Neural cell (in vitro differentiated cells): ENCODE measurements around the gene OTOP3.
"Not testable (repeated sequence)": the region's sequence is repeated elsewhere in the genome, so short reads cannot be mapped to it uniquely, and the experiment has no call there.

Experiments
- EP300 ChIP-seq: fragments of 450-650 bp; conservative IDR thresholded peaks from 2 replicates; pipeline ENCODE4 v1.6.1; 2014; ENCODE audit warnings: antibody characterized with exemption, mild to moderate bottlenecking, moderate library complexity; ENCODE audit not compliant: poor library complexity, severe bottlenecking
- POLR2AphosphoS5 ChIP-seq: IDR thresholded peaks from 2 replicates; pipeline ENCODE4 v1.6.1; 2012
- RAD21 ChIP-seq: fragments of 450-650 bp; conservative IDR thresholded peaks from 2 replicates; pipeline ENCODE4 v1.6.1; 2014; ENCODE audit warnings: antibody characterized with exemption, mild to moderate bottlenecking, moderate library complexity
- TAF1 ChIP-seq: IDR thresholded peaks from 2 replicates; pipeline ENCODE4 v1.6.1; 2012; ENCODE audit warnings: low read depth
- TF ChIP-seq, protein P1 (sequence below): fragments of 450-650 bp; IDR thresholded peaks from 2 replicates; pipeline ENCODE4 v1.5.1; 2014; ENCODE audit warnings: antibody characterized with exemption, mild to moderate bottlenecking, moderate library complexity; ENCODE audit not compliant: poor library complexity, severe bottlenecking

DNA sequence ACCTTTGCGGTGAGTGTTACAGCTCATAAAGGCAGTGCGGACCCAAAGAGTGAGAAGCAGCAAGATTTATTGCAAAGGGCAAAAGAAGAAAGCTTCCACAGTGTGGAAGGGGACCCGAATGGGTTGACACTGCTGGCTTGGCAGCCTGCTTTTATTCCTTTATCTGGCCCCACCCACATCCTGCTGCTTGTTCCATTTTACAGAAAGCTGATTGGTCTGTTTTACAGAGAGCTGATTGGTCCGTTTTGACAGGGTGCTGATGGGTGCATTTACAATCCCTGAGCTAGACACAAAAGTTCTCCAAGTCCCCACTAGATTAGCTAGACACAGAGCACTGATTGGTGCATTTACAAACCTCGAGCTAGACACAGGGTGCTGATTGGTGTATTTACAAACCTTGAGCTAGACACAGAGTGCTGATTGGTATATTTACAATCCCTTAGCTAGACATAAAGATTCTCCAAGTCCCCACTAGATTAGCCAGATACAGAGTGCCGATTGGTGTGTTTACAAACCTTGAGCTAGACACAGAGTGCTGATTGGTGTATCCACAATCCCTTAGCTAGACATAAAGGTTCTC lies 29.4 kb upstream of the OTOP3 start:
- TF ChIP-seq, protein P1, sequence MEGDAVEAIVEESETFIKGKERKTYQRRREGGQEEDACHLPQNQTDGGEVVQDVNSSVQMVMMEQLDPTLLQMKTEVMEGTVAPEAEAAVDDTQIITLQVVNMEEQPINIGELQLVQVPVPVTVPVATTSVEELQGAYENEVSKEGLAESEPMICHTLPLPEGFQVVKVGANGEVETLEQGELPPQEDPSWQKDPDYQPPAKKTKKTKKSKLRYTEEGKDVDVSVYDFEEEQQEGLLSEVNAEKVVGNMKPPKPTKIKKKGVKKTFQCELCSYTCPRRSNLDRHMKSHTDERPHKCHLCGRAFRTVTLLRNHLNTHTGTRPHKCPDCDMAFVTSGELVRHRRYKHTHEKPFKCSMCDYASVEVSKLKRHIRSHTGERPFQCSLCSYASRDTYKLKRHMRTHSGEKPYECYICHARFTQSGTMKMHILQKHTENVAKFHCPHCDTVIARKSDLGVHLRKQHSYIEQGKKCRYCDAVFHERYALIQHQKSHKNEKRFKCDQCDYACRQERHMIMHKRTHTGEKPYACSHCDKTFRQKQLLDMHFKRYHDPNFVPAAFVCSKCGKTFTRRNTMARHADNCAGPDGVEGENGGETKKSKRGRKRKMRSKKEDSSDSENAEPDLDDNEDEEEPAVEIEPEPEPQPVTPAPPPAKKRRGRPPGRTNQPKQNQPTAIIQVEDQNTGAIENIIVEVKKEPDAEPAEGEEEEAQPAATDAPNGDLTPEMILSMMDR = not testable (repeated sequence)
- not testable (repeated sequence) for TF ChIP-seq RAD21, POLR2AphosphoS5, EP300, TAF1
